Endothelial cell of umbilical vein (primary cell): Measurements from ENCODE around the gene USP17L29. TPM values are rescaled to one million over a fixed set of nuclear protein-coding genes. Genes with fewer than 3 reads are reported as not detected.
"Not testable (repeated sequence)": the region's sequence is repeated elsewhere in the genome, so short reads cannot be mapped to it uniquely, and the experiment has no call there.

Experiments
- BruUV-seq: library from RNA; stranded (reverse); fragments of 400-500 nt; replicated peaks from 2 replicates; lab custom pipeline; 2021; lab: Mats Ljungman, UMichigan
- CTCF ChIA-PET: fragments of 300-600, 350-600 bp; sonication (Branson Sonifier 250); formaldehyde crosslinking; loops from one replicate; lab custom pipeline; 2021; ENCODE audit warnings: antibody characterized with exemption, inconsistent platforms; lab: Charles Lee
- POLR2A ChIA-PET: fragments of 300-600, 350-600 bp; sonication (Branson Sonifier 250); formaldehyde crosslinking; loops from one replicate; lab custom pipeline; 2021; ENCODE audit warnings: antibody characterized with exemption, inconsistent platforms; lab: Charles Lee
- DNase-seq: peaks from one replicate; pipeline ENCODE4 v3.0.0-alpha.2; 2011; ENCODE audit warnings: low read depth, low spot score
- FAIRE-seq: peaks from 2 replicates; lab custom pipeline; 2011; peaks lifted over from hg19 to GRCh38; lab: Jason Lieb, UNC
- H2AFZ ChIP-seq: 2 replicates; pipeline ENCODE4 v1.6.0; 2012; ENCODE audit warnings: low read depth, low read length, control low read depth, inconsistent platforms
- H3K27ac ChIP-seq: 2 replicates; pipeline ENCODE4 v1.5.1; 2011; ENCODE audit warnings: low read depth, mild to moderate bottlenecking, control low read depth, low read length, moderate library complexity; ENCODE audit not compliant: insufficient read depth
- H3K27me3 ChIP-seq, 2 experiments: 2 replicates each; pipeline versions ENCODE4 v1.6.0 to v1.6.1; 2011; ENCODE audit warnings: low read length in 2 of 2, mixed read lengths in 1 of 2; ENCODE audit not compliant: control insufficient read depth in 2 of 2, insufficient read depth in 2 of 2
- H3K36me3 ChIP-seq, 2 experiments: 2 replicates in 1 of 2; 3 replicates in 1 of 2; pipeline ENCODE4 v1.5.1; 2011; ENCODE audit warnings: low read length in 2 of 2, mild to moderate bottlenecking in 1 of 2, moderate library complexity in 1 of 2; ENCODE audit not compliant: control insufficient read depth in 2 of 2, insufficient read depth in 2 of 2; ENCODE audit errors: extremely low read depth in 1 of 2
- H3K4me1 ChIP-seq: 3 replicates; pipeline ENCODE4 v1.5.1; 2011; ENCODE audit warnings: mild to moderate bottlenecking, low read length; ENCODE audit not compliant: control insufficient read depth, insufficient read depth; ENCODE audit errors: extremely low read depth
- H3K4me2 ChIP-seq: 2 replicates; pipeline ENCODE4 v1.6.1; 2011; ENCODE audit warnings: low read length, control low read depth, mixed read lengths; ENCODE audit not compliant: insufficient read depth
- H3K4me3 ChIP-seq, 3 experiments: fragments of 200-600 bp in 1 of 3; sonication (generic), shearing (Covaris generic) in 1 of 3; replicated peaks in 1 of 3; 2 replicates each; pipeline ENCODE4 v1.5.1; 2011 to 2016; ENCODE audit warnings: control low read depth in 3 of 3, low read length in 3 of 3, mild to moderate bottlenecking in 2 of 3, inconsistent platforms in 1 of 3, low read depth in 1 of 3, moderate library complexity in 1 of 3; ENCODE audit not compliant: insufficient read depth in 1 of 3
- H3K79me2 ChIP-seq: 2 replicates; pipeline ENCODE4 v1.6.0; 2012; ENCODE audit warnings: low read length, inconsistent platforms; ENCODE audit not compliant: control insufficient read depth, insufficient read depth
- H3K9ac ChIP-seq: replicated peaks from 2 replicates; pipeline ENCODE3; 2011; ENCODE audit warnings: low read length, control low read depth; ENCODE audit not compliant: insufficient read depth; ENCODE audit errors: extremely low read depth
- H3K9me1 ChIP-seq: replicated peaks from 3 replicates; pipeline ENCODE4 v1.6.0; 2011; ENCODE audit warnings: mild to moderate bottlenecking, low read length; ENCODE audit not compliant: control insufficient read depth, insufficient read depth; ENCODE audit errors: extremely low read depth
- H3K9me3 ChIP-seq: replicated peaks from 2 replicates; pipeline ENCODE4 v1.5.1; 2012; ENCODE audit warnings: low read length, inconsistent platforms; ENCODE audit not compliant: control insufficient read depth, insufficient read depth
- H4K20me1 ChIP-seq: replicated peaks from 2 replicates; pipeline ENCODE3; 2011; ENCODE audit warnings: mild to moderate bottlenecking, low read length; ENCODE audit not compliant: control insufficient read depth, insufficient read depth; ENCODE audit errors: extremely low read depth
- dilution Hi-C: fragments of 300-500 bp; cut with MboI; formaldehyde crosslinking; loops from one replicate; pipeline ENCODE4 v1.15.0; 2019; ENCODE audit warnings: low sequenced_read_pairs; ENCODE audit not compliant: extremely low pct_ligation_motif_present
- intact Hi-C: fragments of 100-400 bp; cut with micrococcal nuclease; formaldehyde crosslinking; loops from one replicate; pipeline ENCODE4 v1.10.0; 2022
- polyA plus RNA-seq, 4 experiments: library from polyadenylated mRNA; depleted of rRNA in 3 of 4; stranded (reverse) in 3 of 4; unstranded in 1 of 4; fragments of >200 nt; gene quantifications; 2 replicates each; pipeline versions ENCODE4 v1.2.1 to v1.2.3, GENCODE V29; 2011 to 2012; ENCODE audit warnings: missing spikeins in 1 of 4
- total RNA-seq: library from RNA; stranded (reverse); gene quantifications from 2 replicates; pipeline ENCODE4 v1.2.3, GENCODE V29; 2021

Gene USP17L29
- total and polyA plus RNA-seq, 2 donors (not counting 3 experiments of a cell fraction or from before 2014, with no cell fraction given): not detected

GRCh38 chr4:9389001-9389400 is 35.6 kb downstream of the USP17L29 start:
- H3K27me3 ChIP-seq, H3K4me1 ChIP-seq, H3K4me2 ChIP-seq, FAIRE-seq, H3K36me3 ChIP-seq, H4K20me1 ChIP-seq, CTCF ChIA-PET, H2AFZ ChIP-seq, H3K9me1 ChIP-seq, BruUV-seq, H3K9me3 ChIP-seq, H3K9ac ChIP-seq, intact Hi-C loops, H3K79me2 ChIP-seq, H3K4me3 ChIP-seq, DNase-seq, H3K27ac ChIP-seq, dilution Hi-C loops, POLR2A ChIA-PET: not testable (repeated sequence)

Other genes with a start within 250 kb of the USP17L29 start
- not detected in 2 replicates for gene FAM90A26, start 183.2 kb upstream of the USP17L29 start, total RNA-seq
- not detected in 2 replicates for gene FAM90A26, start 183.2 kb upstream of the USP17L29 start, polyA plus RNA-seq
- gene USP17L10, start 143.0 kb upstream of the USP17L29 start, total RNA-seq: not detected in 2 replicates
- not detected in 2 replicates for gene USP17L10, start 143.0 kb upstream of the USP17L29 start, polyA plus RNA-seq
- gene USP17L11, start 138.2 kb upstream of the USP17L29 start, total RNA-seq: not detected in 2 replicates
- not detected in 2 replicates for gene USP17L11, start 138.2 kb upstream of the USP17L29 start, polyA plus RNA-seq
- not detected in 2 replicates for gene USP17L12, start 133.5 kb upstream of the USP17L29 start, total RNA-seq
- not detected in 2 replicates for gene USP17L12, start 133.5 kb upstream of the USP17L29 start, polyA plus RNA-seq
- not detected in 2 replicates for gene USP17L13, start 128.7 kb upstream of the USP17L29 start, total RNA-seq
- not detected in 2 replicates for gene USP17L13, start 128.7 kb upstream of the USP17L29 start, polyA plus RNA-seq
- not detected in 2 replicates for gene USP17L15, start 119.3 kb upstream of the USP17L29 start, total RNA-seq
- gene USP17L15, start 119.3 kb upstream of the USP17L29 start, polyA plus RNA-seq: not detected in 2 replicates
- gene USP17L17, start 109.8 kb upstream of the USP17L29 start, total RNA-seq: not detected in 2 replicates
- not detected in 2 replicates for gene USP17L17, start 109.8 kb upstream of the USP17L29 start, polyA plus RNA-seq
- gene USP17L18, start 105.0 kb upstream of the USP17L29 start, total RNA-seq: not detected in 2 replicates
- not detected in 2 replicates for gene USP17L18, start 105.0 kb upstream of the USP17L29 start, polyA plus RNA-seq
- gene USP17L19, start 100.3 kb upstream of the USP17L29 start, total RNA-seq: not detected in 2 replicates
- not detected in 2 replicates for gene USP17L19, start 100.3 kb upstream of the USP17L29 start, polyA plus RNA-seq
- gene USP17L20, start 95.5 kb upstream of the USP17L29 start, total RNA-seq: not detected in 2 replicates
- gene USP17L20, start 95.5 kb upstream of the USP17L29 start, polyA plus RNA-seq: not detected in 2 replicates
- gene USP17L21, start 90.8 kb upstream of the USP17L29 start, total RNA-seq: not detected in 2 replicates
- not detected in 2 replicates for gene USP17L21, start 90.8 kb upstream of the USP17L29 start, polyA plus RNA-seq
- gene USP17L22, start 86.0 kb upstream of the USP17L29 start, total RNA-seq: not detected in 2 replicates
- not detected in 2 replicates for gene USP17L22, start 86.0 kb upstream of the USP17L29 start, polyA plus RNA-seq
- not detected in 2 replicates for gene USP17L24, start 28.5 kb upstream of the USP17L29 start, total RNA-seq
- not detected in 2 replicates for gene USP17L24, start 28.5 kb upstream of the USP17L29 start, polyA plus RNA-seq
- not detected in 2 replicates for gene USP17L25, start 23.7 kb upstream of the USP17L29 start, total RNA-seq
- gene USP17L25, start 23.7 kb upstream of the USP17L29 start, polyA plus RNA-seq: not detected in 2 replicates
- gene USP17L26, start 19.0 kb upstream of the USP17L29 start, total RNA-seq: not detected in 2 replicates
- not detected in 2 replicates for gene USP17L26, start 19.0 kb upstream of the USP17L29 start, polyA plus RNA-seq
- not detected in 2 replicates for gene USP17L5, start 14.2 kb upstream of the USP17L29 start, total RNA-seq
- gene USP17L5, start 14.2 kb upstream of the USP17L29 start, polyA plus RNA-seq: not detected in 2 replicates
- not detected in 2 replicates for gene USP17L27, start 9.5 kb upstream of the USP17L29 start, total RNA-seq
- gene USP17L27, start 9.5 kb upstream of the USP17L29 start, polyA plus RNA-seq: not detected in 2 replicates
- not detected in 2 replicates for gene USP17L28, start 4.7 kb upstream of the USP17L29 start, total RNA-seq
- not detected in 2 replicates for gene USP17L28, start 4.7 kb upstream of the USP17L29 start, polyA plus RNA-seq
- not detected in 2 replicates for gene USP17L30, start 9.5 kb downstream of the USP17L29 start, total RNA-seq
- gene USP17L30, start 9.5 kb downstream of the USP17L29 start, polyA plus RNA-seq: not detected in 2 replicates
- not detected in 2 replicates for gene DEFB131A, start 90.8 kb downstream of the USP17L29 start, total RNA-seq
- gene DEFB131A, start 90.8 kb downstream of the USP17L29 start, polyA plus RNA-seq: not detected in 2 replicates